Stomach (tissue), 9 donors: ENCODE measurements around the gene CPN2. TPM values are rescaled to one million over a fixed set of nuclear protein-coding genes. Genes with fewer than 3 reads are reported as not detected.

Experiments used
- DNase-seq, 2 donors: peaks; one replicate each; pipeline versions ENCODE4 v3.0.0 to v3.0.0-alpha.2; 2013 to 2019
- H3K27ac ChIP-seq, 5 donors: fragments of 200-600 bp in 4 of 5; sonication (generic) in 4 of 5; one replicate each; pipeline ENCODE4 v1.5.1; 2013 to 2019; ENCODE audit warnings: mild to moderate bottlenecking in 1 of 5, moderate library complexity in 1 of 5
- H3K27me3 ChIP-seq, 3 donors: fragments of 200-600 bp; sonication (generic); one replicate each; pipeline ENCODE4 v1.5.1; 2017 to 2019; ENCODE audit warnings: mixed run types in 1 of 3
- H3K36me3 ChIP-seq, 4 donors: fragments of 200-600 bp; sonication (generic); 1 replicate in 3 of 4; 2 replicates in 1 of 4; pipeline ENCODE4 v1.5.1; 2016 to 2019
- H3K4me1 ChIP-seq, 4 donors: fragments of 200-600 bp; sonication (generic); one replicate each; pipeline ENCODE4 v1.5.1; 2016 to 2019
- H3K4me3 ChIP-seq, 4 donors: fragments of 200-600 bp; sonication (generic) in 3 of 4; one replicate each; pipeline ENCODE4 v1.5.1; 2016 to 2019; ENCODE audit warnings: mild to moderate bottlenecking in 1 of 4
- H3K9me3 ChIP-seq, 4 donors: fragments of 200-600 bp; sonication (generic); one replicate each; pipeline ENCODE4 v1.5.1; 2016 to 2019
- EP300 ChIP-seq: sonication (generic); formaldehyde crosslinking; IDR thresholded peaks from one replicate; pipeline ENCODE4 v1.6.1; 2017; ENCODE audit warnings: antibody characterized with exemption
- POLR2A ChIP-seq, 4 donors: fragments of 450-650 bp; IDR thresholded peaks; one replicate each; pipeline ENCODE4 v1.6.1; 2016; ENCODE audit warnings: antibody characterized with exemption in 4 of 4, control low read depth in 2 of 4, mild to moderate bottlenecking in 1 of 4, moderate library complexity in 1 of 4
- POLR2AphosphoS5 ChIP-seq, 3 donors: sonication (generic); formaldehyde crosslinking; IDR thresholded peaks; one replicate each; pipeline ENCODE4 v1.6.1; 2016; ENCODE audit warnings: antibody characterized with exemption in 3 of 3
- WGBS, 5 donors: extraction: QIAGEN DNeasy Blood & Tissue Kit in 3 of 5; methylation state at CpG; one replicate each; pipeline versions ENCODE4 v1.1.5 to v1.1.7; 2013 to 2018; 5-methylcytosine and 5-hydroxymethylcytosine counted together
- intact Hi-C: fragments of 100-400 bp; cut with DNase I; formaldehyde crosslinking; loops from one replicate; pipeline ENCODE4 v1.15.1; 2023; ENCODE audit warnings: low total_unique reads
- polyA plus RNA-seq, 3 donors: library from polyadenylated mRNA; stranded (reverse); fragments of 200-250 nt; gene quantifications; one replicate each; pipeline ENCODE4 v1.2.3, GENCODE V29; 2013
- total RNA-seq, 5 donors: library from RNA; depleted of rRNA; stranded (reverse); fragments of >200 nt; gene quantifications; one replicate each; pipeline versions ENCODE4 v1.1.0 to v1.2.3, GENCODE V29; 2014 to 2016
- TF ChIP-seq, protein P1 (sequence below), 7 experiments: fragments of 450-650 bp in 4 of 7; fragments of 200-600 bp in 3 of 7; sonication (generic) in 3 of 7; IDR thresholded peaks; one replicate each; pipeline ENCODE4 v1.5.1; 2016 to 2019; ENCODE audit warnings: antibody characterized with exemption in 7 of 7, control low read depth in 2 of 7, mild to moderate bottlenecking in 1 of 7
- donor health status: healthy with polysubstance abuse.
- donor health status: Bipolar disorder and iron deficiency.
- donor health status: healthy.

The CPN2 gene
- total and polyA plus RNA-seq, 8 donors: not detected

DNA sequence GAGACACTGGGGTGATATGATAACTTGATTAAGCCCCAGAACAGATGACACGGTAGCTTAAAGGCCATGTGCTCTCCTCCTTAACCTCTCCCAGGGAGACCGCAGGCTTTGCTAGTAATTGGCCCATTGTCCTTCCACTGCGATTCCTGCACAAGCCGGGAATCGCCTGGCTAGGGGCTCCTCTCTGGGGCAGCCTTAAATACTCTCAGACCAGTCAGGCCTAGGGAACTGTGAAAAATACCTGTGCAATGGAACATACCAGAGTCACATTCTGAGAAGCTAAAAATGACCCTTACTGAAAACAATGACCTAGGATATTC is 56.3 kb downstream of the CPN2 start:
- intact Hi-C loops: no loop called here
- TF ChIP-seq POLR2AphosphoS5 (IDR thresholded peaks at IDR 0.05) (no peak), EP300 (no peak), POLR2A (IDR thresholded peaks at IDR 0.05) (no peak)
- TF ChIP-seq, protein P1, sequence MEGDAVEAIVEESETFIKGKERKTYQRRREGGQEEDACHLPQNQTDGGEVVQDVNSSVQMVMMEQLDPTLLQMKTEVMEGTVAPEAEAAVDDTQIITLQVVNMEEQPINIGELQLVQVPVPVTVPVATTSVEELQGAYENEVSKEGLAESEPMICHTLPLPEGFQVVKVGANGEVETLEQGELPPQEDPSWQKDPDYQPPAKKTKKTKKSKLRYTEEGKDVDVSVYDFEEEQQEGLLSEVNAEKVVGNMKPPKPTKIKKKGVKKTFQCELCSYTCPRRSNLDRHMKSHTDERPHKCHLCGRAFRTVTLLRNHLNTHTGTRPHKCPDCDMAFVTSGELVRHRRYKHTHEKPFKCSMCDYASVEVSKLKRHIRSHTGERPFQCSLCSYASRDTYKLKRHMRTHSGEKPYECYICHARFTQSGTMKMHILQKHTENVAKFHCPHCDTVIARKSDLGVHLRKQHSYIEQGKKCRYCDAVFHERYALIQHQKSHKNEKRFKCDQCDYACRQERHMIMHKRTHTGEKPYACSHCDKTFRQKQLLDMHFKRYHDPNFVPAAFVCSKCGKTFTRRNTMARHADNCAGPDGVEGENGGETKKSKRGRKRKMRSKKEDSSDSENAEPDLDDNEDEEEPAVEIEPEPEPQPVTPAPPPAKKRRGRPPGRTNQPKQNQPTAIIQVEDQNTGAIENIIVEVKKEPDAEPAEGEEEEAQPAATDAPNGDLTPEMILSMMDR (IDR thresholded peaks at IDR 0.05): no peak
- WGBS, 5 donors: 90 to 97% (median 97%) methylated on average over 5 of the region's 5 CpGs
- H3K36me3 ChIP-seq: no peaks in the 10 kb centered on the region
- H3K27ac ChIP-seq: no peak overlapping the region
- peaks cover 12 to 18% (median 14%) of the 10 kb centered on the region in 4 donors for H3K4me1 ChIP-seq
- H3K27me3 ChIP-seq: no peaks in the 10 kb centered on the region
- no peak for DNase-seq
- H3K4me3 ChIP-seq: no peak overlapping the region
- H3K9me3 ChIP-seq: peaks cover 0 to 3% (median 0%) of the 10 kb centered on the region in 4 donors

DNA sequence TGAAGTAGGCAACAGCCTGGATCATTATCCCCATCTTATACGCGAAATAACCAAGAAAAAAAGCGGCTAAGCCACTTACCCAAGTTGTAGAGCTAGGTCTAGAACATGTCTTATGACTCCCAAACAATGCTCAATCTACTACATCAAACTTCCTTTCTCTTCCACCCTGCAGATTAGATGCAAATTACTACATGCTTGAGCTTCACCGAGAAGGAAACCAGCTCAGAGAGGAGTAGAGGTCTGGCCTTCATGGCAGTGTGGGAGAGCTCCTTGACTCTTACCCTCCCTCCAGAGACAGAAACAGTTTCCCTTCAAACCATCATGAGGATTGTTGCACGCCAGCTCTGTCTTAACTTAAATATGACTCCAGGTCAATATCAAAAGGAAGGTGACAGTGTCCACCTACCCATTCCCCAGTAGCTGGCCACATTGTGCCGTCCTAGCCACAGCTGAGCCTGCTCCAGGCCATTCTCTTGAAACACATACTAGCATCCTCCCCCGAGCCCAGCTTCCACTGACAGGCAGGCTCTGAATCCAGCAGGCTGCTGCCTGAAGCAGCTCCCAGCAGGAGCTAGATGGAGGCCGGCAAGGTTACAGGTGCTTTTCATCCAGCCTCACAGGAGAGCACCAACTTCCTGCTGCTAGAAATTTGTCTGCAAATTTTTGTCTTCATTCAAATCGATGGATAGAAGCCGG is 56.8 kb downstream of the CPN2 start:
- Histone ChIP-seq H3K4me1 (peaks cover 12 to 16% (median 13%) of the 10 kb centered on the region in 4 donors), H3K9me3 (peaks cover 0 to 3% (median 0%) of the 10 kb centered on the region in 4 donors), H3K36me3 (no peaks in the 10 kb centered on the region), H3K27ac (no peak overlapping the region), H3K27me3 (no peaks in the 10 kb centered on the region), H3K4me3 (no peak overlapping the region)
- 87 to 90% (median 89%) methylated on average over 10 of the region's 10 CpGs for WGBS, 5 donors
- TF ChIP-seq, protein P1 (IDR thresholded peaks at IDR 0.05): no peak
- TF ChIP-seq POLR2AphosphoS5 (IDR thresholded peaks at IDR 0.05) (no peak), EP300 (no peak), POLR2A (IDR thresholded peaks at IDR 0.05) (no peak)
- intact Hi-C loops: no loop called here
- no peak for DNase-seq

DNA sequence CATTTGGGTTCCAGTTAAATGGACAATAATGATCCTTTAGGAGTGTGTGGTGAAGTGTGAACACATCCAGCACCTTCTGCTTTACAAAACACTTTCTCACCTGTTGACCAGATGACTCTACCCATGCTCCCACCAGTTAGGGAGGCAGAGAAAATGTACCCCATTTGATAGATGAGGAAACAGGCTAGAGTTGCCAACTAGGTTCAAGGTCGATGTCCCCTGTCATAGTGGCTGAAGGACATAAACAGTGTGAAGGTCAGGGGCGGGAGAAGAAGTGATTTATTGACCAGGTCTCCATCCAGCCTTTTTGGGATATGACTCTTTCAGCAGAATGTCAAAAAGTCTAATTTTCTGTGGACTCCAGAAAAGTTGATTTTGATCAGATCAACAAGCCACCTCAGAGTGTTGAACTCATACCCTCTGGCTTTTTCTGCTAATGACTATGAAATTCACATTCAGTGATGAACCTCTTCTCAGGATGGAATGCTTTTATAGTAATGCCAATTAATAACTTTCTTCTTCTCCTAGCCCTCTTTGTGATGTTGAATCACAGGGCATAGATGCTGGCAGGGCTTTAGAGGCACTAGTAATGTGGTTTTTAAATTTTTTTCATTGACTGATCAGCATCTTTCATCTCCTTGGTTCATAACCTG is 57.5 kb downstream of the CPN2 start:
- TF ChIP-seq EP300 (no peak), POLR2A (IDR thresholded peaks at IDR 0.05) (no peak), POLR2AphosphoS5 (IDR thresholded peaks at IDR 0.05) (no peak)
- TF ChIP-seq, protein P1 (IDR thresholded peaks at IDR 0.05): no peak
- H3K27ac ChIP-seq: no peak overlapping the region
- peaks cover 12 to 16% (median 13%) of the 10 kb centered on the region in 4 donors for H3K4me1 ChIP-seq
- peaks cover 0 to 3% (median 0%) of the 10 kb centered on the region in 4 donors for H3K9me3 ChIP-seq
- no peaks in the 10 kb centered on the region for H3K36me3 ChIP-seq
- WGBS, 5 donors: 82 to 95% (median 91%) methylated on average over 2 of the region's 2 CpGs
- no peak for DNase-seq
- H3K4me3 ChIP-seq: no peak overlapping the region
- intact Hi-C loops: no loop called here
- H3K27me3 ChIP-seq: no peaks in the 10 kb centered on the region

DNA sequence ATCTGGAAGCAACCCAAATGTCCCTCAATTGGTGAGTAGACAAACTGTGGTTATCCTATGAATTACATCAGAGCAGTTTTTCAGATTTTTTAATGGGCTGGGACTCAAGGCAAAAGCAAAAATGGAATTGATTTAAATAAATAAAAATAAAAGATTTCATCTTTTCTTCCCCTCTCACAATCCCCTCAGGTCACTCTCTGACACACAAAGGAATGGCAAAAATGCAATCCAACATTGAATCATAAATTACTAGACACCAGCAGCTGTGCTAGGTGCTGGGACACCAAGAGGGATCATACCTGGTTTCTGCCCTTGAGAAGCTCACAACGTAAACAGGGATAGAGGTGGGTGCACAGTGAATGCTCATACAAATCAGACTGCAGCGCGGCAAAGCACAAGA is 58.8 kb downstream of the CPN2 start:
- no peak overlapping the region for H3K27ac ChIP-seq
- H3K36me3 ChIP-seq: no peaks in the 10 kb centered on the region
- DNase-seq: no peak
- peaks cover 11 to 13% (median 12%) of the 10 kb centered on the region in 4 donors for H3K4me1 ChIP-seq
- no peaks in the 10 kb centered on the region for H3K27me3 ChIP-seq
- peaks cover 0 to 3% (median 0%) of the 10 kb centered on the region in 4 donors for H3K9me3 ChIP-seq
- intact Hi-C loops: no loop called here
- no peak overlapping the region for H3K4me3 ChIP-seq
- TF ChIP-seq POLR2A (IDR thresholded peaks at IDR 0.05): no peak
- no peak for TF ChIP-seq POLR2AphosphoS5 (IDR thresholded peaks at IDR 0.05)
- no peak for TF ChIP-seq EP300
- TF ChIP-seq, protein P1 (IDR thresholded peaks at IDR 0.05): no peak
- WGBS, 5 donors: 96 to 98% (median 97%) methylated on average over 3 of the region's 3 CpGs

Other genes starting within 250 kb of the CPN2 start
- gene HES1, start 215.2 kb downstream of the CPN2 start, total RNA-seq: 100 to 1,000 TPM in 1 of 5 donors, 10 to 100 TPM in 3, 1 to 10 TPM in 1; 4.7 to 101 (median 43.1) TPM
- gene HES1, start 215.2 kb downstream of the CPN2 start, polyA plus RNA-seq: 10 to 100 TPM; 20.5 to 54.5 (median 41.3) TPM
- gene LRRC15, start 18.4 kb upstream of the CPN2 start, total RNA-seq: under 1 TPM in 2 of 5 donors, not detected in 3; 0.37 to 0.43 TPM
- 1 to 10 TPM in 2 of 3 donors, under 1 TPM in 1; 0.03 to 1.7 (median 1.1) TPM for gene LRRC15, start 18.4 kb upstream of the CPN2 start, polyA plus RNA-seq
- under 1 TPM in 1 of 5 donors, not detected in 4; 0.18 TPM for gene GP5, start 47.9 kb upstream of the CPN2 start, total RNA-seq
- not detected for gene GP5, start 47.9 kb upstream of the CPN2 start, polyA plus RNA-seq
- gene ATP13A3, start 135.7 kb upstream of the CPN2 start, total RNA-seq: 100 to 1,000 TPM in 1 of 5 donors, 10 to 100 TPM in 4; 15.4 to 332 (median 33.0) TPM
- 10 to 100 TPM; 11.2 to 11.9 (median 11.6) TPM for gene ATP13A3, start 135.7 kb upstream of the CPN2 start, polyA plus RNA-seq